GM18507 (cell line): ENCODE data around the gene TTC32.
"Not testable (repeated sequence)": the region's sequence is repeated elsewhere in the genome, so short reads cannot be mapped to it uniquely, and the experiment has no call there.

Experiments used
- DNase-seq: peaks from one replicate; pipeline ENCODE4 v3.0.0; 2011; ENCODE audit warnings: low read depth; ENCODE audit not compliant: insufficient read length; ENCODE audit errors: extremely low spot score
- FAIRE-seq: peaks from 2 replicates; lab custom pipeline; 2011; peaks lifted over from hg19 to GRCh38; lab: Jason Lieb, UNC

The TTC32 gene

DNA sequence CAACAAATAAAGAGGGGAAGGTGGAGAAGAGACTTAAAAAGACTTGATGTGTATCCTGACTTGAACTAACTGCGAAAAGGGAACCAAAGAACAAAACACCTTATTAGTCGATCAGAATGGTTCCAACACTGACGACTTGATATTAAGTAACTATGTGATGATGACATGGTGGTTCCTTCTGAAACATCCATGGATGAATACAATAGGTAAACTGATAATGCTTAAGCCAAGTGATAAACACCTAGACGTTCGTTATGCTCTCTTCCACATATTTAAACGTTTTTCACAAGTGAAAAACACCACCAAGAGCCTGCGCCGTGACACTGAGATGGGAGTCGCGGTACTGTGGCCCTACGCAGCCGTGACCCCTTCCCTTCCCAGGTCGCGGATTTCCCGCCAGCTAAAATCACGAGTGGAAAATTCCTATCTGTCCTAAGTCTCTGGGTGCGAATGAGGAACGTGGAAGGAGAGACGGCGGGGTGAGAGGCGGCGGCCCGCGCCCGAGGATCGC is 797 bp downstream of the TTC32 start:
- DNase-seq (no peak), FAIRE-seq (no peak)

DNA sequence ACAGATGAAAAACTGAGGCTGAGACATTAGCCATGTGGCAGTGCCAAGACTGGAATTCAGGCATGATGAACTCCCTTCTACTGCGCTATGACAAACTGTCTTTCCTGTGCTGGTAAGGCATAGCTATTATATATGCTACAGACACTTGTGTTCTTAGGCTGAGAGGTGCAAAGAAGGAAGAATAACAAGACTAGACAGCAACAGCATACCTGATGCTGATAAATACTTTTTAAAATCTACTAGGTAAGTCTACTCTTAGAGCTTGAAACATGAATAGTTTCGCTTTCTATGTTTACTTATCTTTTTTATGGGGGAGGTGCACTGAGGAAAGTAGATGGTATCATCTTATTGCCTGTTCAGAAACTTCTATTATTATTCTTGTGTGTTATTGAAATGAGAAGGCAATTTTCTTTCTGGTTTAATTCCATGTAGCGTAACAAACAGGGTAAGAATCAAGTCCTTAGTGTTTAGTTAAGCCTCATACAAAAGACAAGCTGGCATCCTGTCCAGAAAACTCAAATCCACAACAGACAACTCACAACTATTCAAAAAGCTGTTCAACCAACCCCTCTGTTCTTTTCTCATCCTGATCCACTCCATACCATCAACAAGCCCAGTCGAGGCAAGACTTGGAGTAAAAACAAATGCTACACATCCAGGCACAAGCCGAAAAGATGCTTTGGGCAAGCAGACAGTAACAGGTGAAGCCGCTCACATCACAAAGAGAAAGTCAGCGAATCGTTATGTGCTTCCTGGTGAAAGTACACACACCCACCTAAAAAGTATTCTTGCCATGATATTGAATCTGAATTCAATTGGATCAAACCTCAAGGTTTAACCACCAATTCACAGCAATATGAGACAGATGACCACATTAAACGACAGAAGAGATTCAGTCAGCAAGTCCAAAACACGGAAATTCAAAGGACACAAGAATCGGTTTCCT is 1.5 kb downstream of the TTC32 start:
- FAIRE-seq = peak; percentile 72

DNA sequence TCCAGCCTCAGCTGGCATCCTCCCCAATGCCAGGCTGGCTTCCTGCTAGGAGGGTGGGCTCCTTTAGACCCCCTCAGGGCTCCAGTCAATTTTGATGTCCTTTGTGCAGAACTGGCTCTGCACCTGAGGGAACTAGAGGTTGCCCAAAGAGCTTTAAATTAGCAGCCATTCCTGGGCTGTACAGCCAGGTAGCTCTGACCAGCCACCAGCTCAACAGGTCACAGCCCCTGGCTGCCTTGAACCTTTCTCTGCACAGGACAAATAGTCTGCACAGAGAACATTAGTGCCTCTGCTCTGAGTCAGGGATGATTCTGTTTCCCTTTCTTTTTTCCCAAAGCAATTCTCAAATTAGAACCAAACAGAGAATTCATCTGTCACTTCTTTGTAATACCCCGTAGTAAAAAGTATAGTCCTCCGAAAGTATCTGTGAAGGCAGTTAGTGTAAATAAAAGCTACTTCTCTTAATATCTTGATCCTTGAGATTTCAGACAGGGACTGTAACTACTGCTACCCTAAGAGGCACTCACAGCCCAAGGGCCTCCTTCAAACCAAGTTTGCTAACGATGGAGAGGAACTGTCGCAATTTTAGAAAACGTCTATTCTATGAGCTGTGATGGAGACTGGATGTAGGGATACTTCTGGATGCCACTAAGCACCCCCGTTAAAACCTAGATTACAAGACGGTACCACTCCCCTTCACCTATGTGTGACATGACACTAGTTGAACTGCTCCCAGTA is 3.0 kb downstream of the TTC32 start:
- DNase-seq = no peak
- no peak for FAIRE-seq

More for the DNA sequence above, 1.5 kb downstream of the TTC32 start:
- no peak for DNase-seq

DNA sequence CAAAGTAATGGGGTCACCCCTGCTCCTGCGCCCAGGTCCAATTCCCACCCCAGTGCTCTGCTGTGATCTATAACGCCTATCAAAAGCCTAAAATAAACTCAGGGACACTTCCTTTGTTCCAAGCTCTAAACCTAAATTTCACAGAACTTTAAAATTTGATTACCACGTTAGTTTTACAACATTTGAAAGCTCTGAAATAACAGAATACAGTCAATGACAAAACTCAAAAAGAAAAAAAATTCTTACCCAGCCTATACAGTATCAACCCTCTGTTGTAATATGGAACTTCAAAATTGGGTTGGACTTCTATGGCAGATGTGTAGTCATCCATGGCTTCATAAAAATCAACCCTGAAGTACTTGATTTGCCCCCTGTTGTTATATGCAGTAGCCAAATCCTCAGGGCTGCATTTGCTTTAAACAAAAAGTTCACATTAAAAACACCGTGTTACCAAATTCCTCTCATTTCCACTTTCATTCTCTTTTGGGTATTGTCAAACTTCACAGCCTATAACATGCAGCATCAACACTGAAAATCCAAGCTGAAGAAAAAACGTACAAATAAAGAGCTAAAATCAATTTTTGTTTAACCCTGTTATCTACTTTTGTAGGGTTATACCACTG is 4.0 kb downstream of the TTC32 start:
- DNase-seq = no peak
- FAIRE-seq = no peak

DNA sequence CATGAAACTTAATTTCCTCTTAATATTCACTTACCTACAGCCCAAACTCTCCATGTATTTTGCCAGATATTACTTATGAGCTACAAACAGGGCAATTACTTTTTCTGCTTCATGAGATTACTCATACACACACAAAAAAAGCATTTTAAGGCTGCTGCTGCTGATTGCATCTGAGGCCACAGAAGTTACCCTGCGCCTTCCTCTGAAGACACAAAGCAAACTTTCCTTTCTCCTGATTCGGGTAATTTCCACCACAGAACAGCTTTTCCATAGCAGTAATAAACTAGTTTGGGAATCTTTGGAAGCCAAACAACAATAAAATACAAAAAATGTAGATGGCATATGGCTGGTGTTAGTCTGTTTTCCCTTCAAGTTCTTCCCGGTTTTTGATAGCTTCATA is 6.2 kb downstream of the TTC32 start:
- FAIRE-seq (no peak), DNase-seq (no peak)

DNA sequence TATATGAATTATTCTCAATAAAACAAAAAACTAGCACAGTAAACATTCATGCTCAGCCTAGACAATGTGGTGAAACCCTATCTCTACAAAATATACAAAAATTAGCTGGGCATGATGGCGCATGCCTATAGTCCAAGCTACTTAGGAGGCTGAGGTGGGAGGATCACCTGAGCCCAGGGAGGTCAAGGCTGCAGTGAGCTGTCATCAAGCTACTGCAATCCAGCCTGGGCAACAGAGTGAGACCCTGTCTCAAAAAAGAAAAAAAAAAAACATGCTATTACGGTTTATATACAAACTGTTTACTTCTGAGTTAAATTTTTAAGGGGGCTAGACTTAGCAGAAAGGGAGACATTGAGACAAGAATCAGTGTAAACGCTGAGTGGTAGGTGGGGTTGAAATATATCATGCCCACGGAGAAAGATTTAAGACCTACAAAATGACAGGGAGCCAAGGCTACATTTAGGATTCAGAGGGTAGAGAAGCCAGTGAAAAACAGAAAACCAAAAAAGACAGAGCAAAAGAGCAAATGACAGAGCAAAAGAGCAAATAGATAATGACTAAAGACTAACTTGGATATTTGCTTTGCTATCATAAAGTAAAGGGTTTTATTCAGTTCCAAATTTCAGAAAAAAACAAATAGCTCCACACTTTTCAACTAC is 7.5 kb downstream of the TTC32 start:
- DNase-seq (no peak), FAIRE-seq (no peak)

DNA sequence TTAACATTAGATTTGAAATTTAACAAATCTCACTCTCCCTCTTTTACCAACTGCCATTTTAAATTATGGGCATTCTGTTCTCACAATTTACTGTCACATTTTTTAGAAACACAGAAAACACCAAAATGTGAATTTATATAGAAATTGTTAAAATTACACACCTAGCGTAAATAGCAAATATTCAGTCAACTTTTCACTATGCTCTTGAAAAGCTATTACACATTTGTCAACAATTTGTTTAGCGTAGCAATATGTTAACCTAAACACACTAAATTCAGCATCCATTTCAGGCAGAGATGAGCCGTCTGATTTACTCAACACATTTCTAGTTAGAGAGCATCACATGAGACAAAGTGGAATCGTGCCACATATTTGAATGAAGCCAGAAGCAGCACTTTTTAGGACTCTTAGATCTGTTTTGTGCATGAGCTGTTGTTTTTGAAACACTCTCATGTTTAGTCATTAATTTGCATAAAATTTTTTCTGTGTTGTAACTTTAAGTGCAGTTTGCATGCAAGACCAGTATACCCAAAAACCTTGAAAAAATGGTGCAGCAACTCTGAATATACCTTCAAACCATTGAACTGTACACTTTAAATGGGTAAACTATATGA is 8.2 kb downstream of the TTC32 start:
- DNase-seq = no peak
- FAIRE-seq = peak; percentile 89

DNA sequence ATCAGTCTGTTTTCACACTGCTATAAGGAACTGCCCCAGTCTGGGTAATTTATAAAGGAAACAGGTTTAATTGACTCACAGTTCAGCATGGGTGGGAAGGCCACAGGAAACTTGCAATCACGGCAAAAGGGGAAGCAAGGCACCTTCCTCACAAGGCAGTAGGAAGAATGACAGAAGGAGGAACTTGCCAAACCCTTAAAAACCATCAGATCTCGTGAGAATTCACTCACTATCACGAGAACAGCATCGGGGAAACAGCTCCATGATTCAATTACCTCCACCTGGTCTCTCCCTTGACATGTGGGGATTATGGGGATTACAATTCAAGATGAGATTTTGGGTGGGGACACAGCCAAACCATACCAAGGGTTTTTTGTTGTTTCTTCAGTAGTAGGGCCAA is 9.8 kb downstream of the TTC32 start:
- not testable (repeated sequence) for DNase-seq
- peak; percentile 46 for FAIRE-seq

DNA sequence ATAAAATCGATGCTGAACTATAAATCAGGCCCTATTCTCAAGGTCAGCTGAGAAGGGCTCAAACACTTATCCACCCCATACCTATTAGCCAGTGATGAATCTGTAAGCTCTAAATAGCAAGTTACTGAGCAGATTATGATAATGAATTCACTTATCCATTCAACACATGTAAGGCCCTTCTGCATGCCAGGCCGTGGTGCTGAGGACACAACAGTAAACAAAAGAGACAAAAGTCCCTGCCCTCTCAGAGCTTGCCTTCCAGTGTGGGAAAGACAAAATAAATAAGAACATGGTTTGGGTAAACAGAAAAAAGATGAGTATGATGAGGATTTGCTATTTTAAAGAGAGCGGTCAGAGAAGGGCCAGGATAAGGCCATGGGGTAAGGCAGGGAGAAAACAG is 11.7 kb downstream of the TTC32 start:
- DNase-seq (no peak), FAIRE-seq (no peak)

DNA sequence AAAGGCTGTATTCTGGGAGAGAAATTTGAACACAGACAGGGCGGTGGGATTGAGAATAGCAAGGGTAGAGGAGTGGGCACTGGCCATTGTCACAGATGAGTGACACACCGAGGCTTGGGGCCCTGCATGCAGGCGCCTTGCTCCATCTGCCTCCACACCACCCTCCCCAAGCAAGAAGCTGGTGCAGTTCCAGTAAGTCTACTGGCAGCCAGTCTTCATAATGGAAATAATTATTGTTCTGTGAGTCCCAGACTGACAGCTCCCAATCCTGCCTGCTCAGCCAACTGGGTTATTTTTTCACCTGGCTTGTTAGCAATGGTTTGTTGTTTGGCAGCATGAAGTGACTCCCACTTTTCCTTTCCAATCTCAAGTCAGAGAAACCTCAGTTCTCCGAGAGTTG is 13.0 kb downstream of the TTC32 start:
- DNase-seq (no peak), FAIRE-seq (no peak)

DNA sequence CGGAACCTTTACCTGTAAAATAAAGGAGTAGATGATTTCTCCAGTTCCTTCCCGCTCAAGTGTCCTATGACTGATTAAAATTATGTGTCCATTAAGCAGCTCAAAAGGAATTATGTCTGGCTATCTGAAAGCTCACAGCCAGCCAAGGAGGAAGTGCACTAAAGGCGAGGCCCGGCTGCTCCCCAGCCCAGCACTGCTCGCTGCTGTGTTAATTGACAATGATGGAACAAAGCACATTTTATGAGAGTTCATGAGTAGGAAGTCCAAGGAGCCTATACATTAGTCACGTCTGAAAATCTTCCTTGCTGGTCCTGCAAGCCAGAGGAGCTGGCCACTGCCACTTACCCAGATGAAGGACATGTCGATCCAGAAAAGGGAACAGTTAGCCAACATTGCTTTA is 14.3 kb downstream of the TTC32 start:
- FAIRE-seq (no peak), DNase-seq (no peak)

DNA sequence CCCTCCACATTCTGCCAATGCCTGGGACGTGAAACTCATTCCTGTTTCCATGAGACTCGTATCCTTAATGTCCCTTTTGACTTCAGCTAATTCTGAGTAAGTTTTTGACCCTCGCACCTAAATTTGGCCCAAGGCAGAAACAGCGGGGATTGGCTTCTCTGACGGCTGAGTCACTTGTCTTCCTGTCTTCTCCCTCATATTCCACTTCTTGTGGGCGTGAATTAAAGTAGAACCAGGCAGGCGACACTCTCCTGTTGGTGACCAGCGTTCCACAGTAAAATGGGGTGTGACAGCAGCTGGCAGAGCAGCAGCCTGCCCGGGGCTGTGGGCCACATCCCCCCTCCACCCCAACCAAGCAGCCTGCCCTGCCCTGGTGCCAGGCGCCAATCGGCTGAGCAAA is 15.5 kb downstream of the TTC32 start:
- FAIRE-seq (no peak), DNase-seq (no peak)

DNA sequence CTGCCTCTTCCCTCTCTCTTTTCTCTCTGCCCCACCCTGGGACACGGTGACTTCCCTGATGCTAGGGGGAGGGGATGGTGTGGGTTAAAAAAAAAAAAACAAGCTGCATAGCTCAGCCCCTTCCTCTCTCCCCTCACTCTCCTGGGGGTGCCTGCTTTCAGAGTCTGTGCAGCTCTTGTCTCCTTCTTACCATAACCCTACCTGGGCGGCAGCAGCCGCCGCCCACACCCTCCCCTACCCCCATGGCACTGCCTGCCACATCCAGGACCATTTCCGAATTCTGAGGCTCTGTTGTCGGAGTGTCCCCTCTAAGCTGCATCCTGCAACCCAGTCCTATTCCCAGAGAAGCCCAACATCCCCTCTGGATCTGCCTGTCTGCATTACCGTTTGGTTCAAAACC is 16.0 kb downstream of the TTC32 start:
- DNase-seq (no peak), FAIRE-seq (no peak)

DNA sequence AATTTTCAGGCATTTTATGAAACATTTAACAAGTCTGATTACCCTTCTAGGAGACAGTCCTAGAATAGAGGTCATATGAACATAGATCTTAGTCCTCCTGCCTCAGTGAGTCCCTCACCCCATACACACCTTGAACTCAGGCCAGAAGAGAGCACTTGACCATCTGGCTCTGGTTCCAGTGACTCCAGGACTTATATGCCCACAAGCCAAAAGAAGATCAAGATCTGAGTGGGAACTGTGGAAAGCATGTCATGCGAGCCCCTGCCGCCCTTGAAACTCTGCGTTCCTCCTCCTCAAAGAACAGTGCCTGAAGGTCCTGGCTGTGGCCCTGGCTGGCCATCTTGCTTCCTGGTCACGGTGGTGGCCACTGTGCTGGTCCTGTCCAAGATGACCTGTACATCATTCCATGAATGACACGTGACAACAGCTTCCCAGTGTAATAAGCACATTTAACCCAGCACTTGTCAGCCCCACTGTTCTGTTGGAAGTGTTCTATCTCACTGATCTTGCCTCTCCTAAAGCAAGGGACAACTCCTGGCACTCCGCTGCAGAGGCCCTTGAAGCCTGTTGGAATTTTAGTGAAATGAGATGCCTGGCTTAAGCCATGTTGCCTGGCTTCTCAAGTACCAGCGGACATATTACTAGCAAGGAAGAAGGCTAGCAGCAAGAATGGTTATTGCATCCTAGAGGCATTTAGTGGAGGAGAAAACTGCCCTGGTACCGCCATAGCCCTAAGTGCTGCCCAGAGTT is 17.6 kb downstream of the TTC32 start:
- no peak for DNase-seq

DNA sequence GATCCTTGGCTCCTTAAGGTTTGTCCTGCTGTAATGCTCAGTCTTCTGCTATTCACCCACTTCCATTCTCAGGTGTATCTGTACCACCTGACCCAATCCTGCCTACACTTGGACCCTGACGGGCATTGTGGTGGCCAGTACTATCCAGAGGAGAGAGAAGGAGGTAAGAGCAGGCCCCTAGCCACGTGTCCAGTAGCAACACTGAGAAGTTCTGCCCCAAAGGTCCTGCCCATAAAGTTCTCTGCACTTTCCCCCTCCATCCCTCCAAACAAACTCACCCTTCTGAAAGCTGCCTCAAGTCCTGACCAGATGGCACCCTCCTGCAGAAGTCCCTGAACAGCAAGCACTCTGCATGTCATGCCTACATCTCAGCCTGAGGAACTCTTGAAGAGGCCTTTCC is 18.3 kb downstream of the TTC32 start:
- no peak for FAIRE-seq

More for the DNA sequence above, 17.6 kb downstream of the TTC32 start:
- no peak for FAIRE-seq

DNA sequence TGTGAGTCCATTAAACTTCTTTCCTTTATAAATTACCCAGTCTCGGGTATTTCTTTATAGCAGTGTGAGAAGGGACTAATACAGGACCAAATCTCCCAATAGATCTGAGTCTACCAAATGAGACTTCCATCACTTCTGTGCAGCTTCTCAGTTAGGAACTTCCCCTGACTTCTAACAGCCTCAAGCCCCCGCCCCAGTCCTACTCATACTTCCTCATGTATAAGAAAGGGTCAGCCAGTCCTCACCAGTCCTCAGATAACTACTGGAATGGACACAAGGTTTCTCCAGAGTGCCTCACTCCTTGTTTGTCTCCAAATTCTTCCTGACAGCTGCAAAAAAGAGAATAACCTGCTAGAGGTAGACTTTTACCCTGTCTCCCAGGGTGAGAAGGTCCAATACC is 19.5 kb downstream of the TTC32 start:
- DNase-seq (no peak), FAIRE-seq (no peak)

More for the DNA sequence above, 18.3 kb downstream of the TTC32 start:
- no peak for DNase-seq

DNA sequence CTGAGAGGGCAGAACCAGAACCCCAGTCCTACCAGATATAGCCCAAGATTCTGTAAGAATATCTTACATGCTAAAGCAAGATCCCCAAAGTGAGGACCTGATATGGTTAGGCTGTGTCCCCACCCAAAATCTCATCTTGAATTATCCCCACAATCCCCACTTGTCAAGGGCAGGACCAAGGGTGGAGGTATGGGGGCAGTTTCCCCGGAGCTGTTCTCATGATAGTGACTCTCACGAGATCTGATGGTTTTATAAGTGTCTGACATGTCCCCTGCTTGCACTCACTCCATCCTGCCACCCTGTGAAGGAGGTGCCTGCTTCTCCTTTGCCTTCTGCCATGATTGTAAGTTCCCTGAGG is 19.9 kb downstream of the TTC32 start:
- DNase-seq (no peak), FAIRE-seq (no peak)

DNA sequence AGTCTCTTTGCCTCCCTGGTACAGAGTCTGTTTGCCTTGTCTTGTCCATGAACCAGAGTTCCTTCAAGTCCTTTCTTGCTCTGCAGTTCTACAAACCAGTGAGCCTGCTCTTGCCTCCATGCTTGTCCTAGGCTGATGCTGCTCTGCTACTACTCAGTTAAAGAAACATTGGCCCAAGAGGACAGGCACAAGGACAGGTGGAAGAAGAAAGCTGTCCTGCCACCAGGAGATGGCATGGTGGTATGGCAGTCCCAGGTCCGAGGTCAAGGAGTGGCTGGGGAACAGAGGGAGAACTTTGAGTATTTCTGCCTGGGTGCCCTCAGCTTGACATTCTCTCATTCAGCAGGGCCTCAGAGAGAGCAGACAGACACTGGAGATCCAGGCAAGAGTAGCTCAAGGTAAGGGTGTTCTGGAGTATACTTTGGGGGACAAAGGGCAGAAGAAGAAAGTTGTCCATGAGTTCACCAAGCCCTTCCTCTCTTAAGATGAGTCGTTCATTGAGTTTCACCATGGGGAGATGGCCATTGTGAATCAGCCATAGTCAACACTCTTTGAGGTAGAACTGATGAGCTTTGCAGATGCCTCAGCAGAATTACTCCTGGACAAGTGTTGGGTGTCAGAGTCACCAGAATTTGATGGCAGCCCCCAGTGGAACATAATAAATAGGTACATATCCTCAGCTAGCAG is 20.4 kb downstream of the TTC32 start:
- DNase-seq (no peak), FAIRE-seq (no peak)
